ENCODE results near the gene AQP5.

AQP5 gene

GRCh38 chr12:49964849-49965624 lies 3.4 kb downstream of the AQP5 start:
- H3K9ac ChIP-seq (ENCODE audit: insufficient read length, low read depth), result no peak overlapping the region
- no peaks in the 10 kb centered on the region for H3K36me3 ChIP-seq (ENCODE audit: insufficient read depth, insufficient read length, low read length)
- no peak for DNase-seq (ENCODE audit: low read depth, low spot score)
- peaks cover 19% of the 10 kb centered on the region for H3K4me1 ChIP-seq (ENCODE audit: insufficient read depth, insufficient read length)
- H3K4me3 ChIP-seq (ENCODE audit: insufficient read length, low read depth), result no peak overlapping the region
- no peak for TF ChIP-seq ZNF274 (IDR thresholded peaks at IDR 0.05; ENCODE audit: low read depth, low read length)
- TF ChIP-seq SUZ12 (IDR thresholded peaks at IDR 0.05; ENCODE audit: extremely low read depth, insufficient read depth, insufficient read length), result no peak
- TF ChIP-seq YY1 (IDR thresholded peaks at IDR 0.05; ENCODE audit: insufficient read depth, insufficient read length), result no peak
- no peaks in the 10 kb centered on the region for H3K9me3 ChIP-seq (ENCODE audit: insufficient read depth, low read length)
- H3K27me3 ChIP-seq (ENCODE audit: insufficient read depth, insufficient read length), result peaks cover 74% of the 10 kb centered on the region

- no peak for DNase-seq (ENCODE audit: low read depth, low spot score)
- Histone ChIP-seq H3K9ac (ENCODE audit: insufficient read length, low read depth) (no peak overlapping the region), H3K4me1 (ENCODE audit: insufficient read depth, insufficient read length) (peaks cover 18% of the 10 kb centered on the region), H3K36me3 (ENCODE audit: insufficient read depth, insufficient read length, low read length) (no peaks in the 10 kb centered on the region), H3K9me3 (ENCODE audit: insufficient read depth, low read length) (no peaks in the 10 kb centered on the region), H3K27me3 (ENCODE audit: insufficient read depth, insufficient read length) (peaks cover 71% of the 10 kb centered on the region), H3K4me3 (ENCODE audit: insufficient read length, low read depth) (no peak overlapping the region)
- TF ChIP-seq ZNF274 (IDR thresholded peaks at IDR 0.05; ENCODE audit: low read depth, low read length) (no peak), YY1 (IDR thresholded peaks at IDR 0.05; ENCODE audit: insufficient read depth, insufficient read length) (no peak), SUZ12 (IDR thresholded peaks at IDR 0.05; ENCODE audit: extremely low read depth, insufficient read depth, insufficient read length) (no peak)
Observed at GRCh38 chr12:49965836-49966235, 4.2 kb downstream of the AQP5 start.

GRCh38 chr12:49966511-49967041 lies 4.9 kb downstream of the AQP5 start:
- DNase-seq (ENCODE audit: low read depth, low spot score), result no peak
- Histone ChIP-seq H3K4me3 (ENCODE audit: insufficient read length, low read depth) (no peak overlapping the region), H3K4me1 (ENCODE audit: insufficient read depth, insufficient read length) (peaks cover 19% of the 10 kb centered on the region), H3K9ac (ENCODE audit: insufficient read length, low read depth) (peak overlapping the region; percentile 21), H3K9me3 (ENCODE audit: insufficient read depth, low read length) (no peaks in the 10 kb centered on the region), H3K36me3 (ENCODE audit: insufficient read depth, insufficient read length, low read length) (no peaks in the 10 kb centered on the region), H3K27me3 (ENCODE audit: insufficient read depth, insufficient read length) (peaks cover 65% of the 10 kb centered on the region)
- TF ChIP-seq YY1 (IDR thresholded peaks at IDR 0.05; ENCODE audit: insufficient read depth, insufficient read length), result no peak
- TF ChIP-seq SUZ12 (IDR thresholded peaks at IDR 0.05; ENCODE audit: extremely low read depth, insufficient read depth, insufficient read length), result no peak
- no peak for TF ChIP-seq ZNF274 (IDR thresholded peaks at IDR 0.05; ENCODE audit: low read depth, low read length)

GRCh38 chr12:49967042-49967776 lies 5.5 kb downstream of the AQP5 start:
- no peak for TF ChIP-seq YY1 (IDR thresholded peaks at IDR 0.05; ENCODE audit: insufficient read depth, insufficient read length)
- no peak for TF ChIP-seq SUZ12 (IDR thresholded peaks at IDR 0.05; ENCODE audit: extremely low read depth, insufficient read depth, insufficient read length)
- TF ChIP-seq ZNF274 (IDR thresholded peaks at IDR 0.05; ENCODE audit: low read depth, low read length), result no peak
- Histone ChIP-seq H3K9ac (ENCODE audit: insufficient read length, low read depth) (peak overlapping the region; percentile 73), H3K4me3 (ENCODE audit: insufficient read length, low read depth) (peak overlapping the region; percentile 22), H3K27me3 (ENCODE audit: insufficient read depth, insufficient read length) (peaks cover 60% of the 10 kb centered on the region), H3K36me3 (ENCODE audit: insufficient read depth, insufficient read length, low read length) (no peaks in the 10 kb centered on the region), H3K4me1 (ENCODE audit: insufficient read depth, insufficient read length) (peaks cover 23% of the 10 kb centered on the region), H3K9me3 (ENCODE audit: insufficient read depth, low read length) (no peaks in the 10 kb centered on the region)
- DNase-seq (ENCODE audit: low read depth, low spot score), result peak; percentile 82

- H3K9ac ChIP-seq (ENCODE audit: insufficient read length, low read depth), result no peak overlapping the region
- no peak for DNase-seq (ENCODE audit: low read depth, low spot score)
- H3K4me1 ChIP-seq (ENCODE audit: insufficient read depth, insufficient read length), result peaks cover 23% of the 10 kb centered on the region
- peak overlapping the region; percentile 22 for H3K4me3 ChIP-seq (ENCODE audit: insufficient read length, low read depth)
- peaks cover 55% of the 10 kb centered on the region for H3K27me3 ChIP-seq (ENCODE audit: insufficient read depth, insufficient read length)
- TF ChIP-seq ZNF274 (IDR thresholded peaks at IDR 0.05; ENCODE audit: low read depth, low read length) (no peak), YY1 (IDR thresholded peaks at IDR 0.05; ENCODE audit: insufficient read depth, insufficient read length) (no peak), SUZ12 (IDR thresholded peaks at IDR 0.05; ENCODE audit: extremely low read depth, insufficient read depth, insufficient read length) (no peak)
- no peaks in the 10 kb centered on the region for H3K9me3 ChIP-seq (ENCODE audit: insufficient read depth, low read length)
- H3K36me3 ChIP-seq (ENCODE audit: insufficient read depth, insufficient read length, low read length), result no peaks in the 10 kb centered on the region
Observed at GRCh38 chr12:49967777-49968250, 6.1 kb downstream of the AQP5 start.

GRCh38 chr12:49968471-49968870 lies 6.8 kb downstream of the AQP5 start:
- Histone ChIP-seq H3K9ac (ENCODE audit: insufficient read length, low read depth) (no peak overlapping the region), H3K4me3 (ENCODE audit: insufficient read length, low read depth) (no peak overlapping the region), H3K27me3 (ENCODE audit: insufficient read depth, insufficient read length) (peaks cover 50% of the 10 kb centered on the region), H3K9me3 (ENCODE audit: insufficient read depth, low read length) (no peaks in the 10 kb centered on the region), H3K36me3 (ENCODE audit: insufficient read depth, insufficient read length, low read length) (no peaks in the 10 kb centered on the region), H3K4me1 (ENCODE audit: insufficient read depth, insufficient read length) (peaks cover 23% of the 10 kb centered on the region)
- no peak for DNase-seq (ENCODE audit: low read depth, low spot score)
- TF ChIP-seq YY1 (IDR thresholded peaks at IDR 0.05; ENCODE audit: insufficient read depth, insufficient read length) (no peak), ZNF274 (IDR thresholded peaks at IDR 0.05; ENCODE audit: low read depth, low read length) (no peak), SUZ12 (IDR thresholded peaks at IDR 0.05; ENCODE audit: extremely low read depth, insufficient read depth, insufficient read length) (no peak)

GRCh38 chr12:49969027-49969426 lies 7.4 kb downstream of the AQP5 start:
- Histone ChIP-seq H3K9ac (ENCODE audit: insufficient read length, low read depth) (no peak overlapping the region), H3K4me3 (ENCODE audit: insufficient read length, low read depth) (no peak overlapping the region), H3K36me3 (ENCODE audit: insufficient read depth, insufficient read length, low read length) (no peaks in the 10 kb centered on the region), H3K27me3 (ENCODE audit: insufficient read depth, insufficient read length) (peaks cover 47% of the 10 kb centered on the region), H3K4me1 (ENCODE audit: insufficient read depth, insufficient read length) (peaks cover 23% of the 10 kb centered on the region), H3K9me3 (ENCODE audit: insufficient read depth, low read length) (no peaks in the 10 kb centered on the region)
- TF ChIP-seq SUZ12 (IDR thresholded peaks at IDR 0.05; ENCODE audit: extremely low read depth, insufficient read depth, insufficient read length), result no peak
- TF ChIP-seq ZNF274 (IDR thresholded peaks at IDR 0.05; ENCODE audit: low read depth, low read length), result no peak
- no peak for TF ChIP-seq YY1 (IDR thresholded peaks at IDR 0.05; ENCODE audit: insufficient read depth, insufficient read length)
- no peak for DNase-seq (ENCODE audit: low read depth, low spot score)
